HFFc6 (cell line): ENCODE results near the gene PRKCI. TPM values are rescaled to one million over a fixed set of nuclear protein-coding genes. Genes with fewer than 3 reads are reported as not detected.
"Not testable (repeated sequence)": the region's sequence is repeated elsewhere in the genome, so short reads cannot be mapped to it uniquely, and the experiment has no call there.

Experiments used
- DNase-seq: peaks from one replicate; pipeline ENCODE4 v3.0.0-alpha.2; 2018
- H3K27ac Mint-ChIP-seq: 2 replicates; pipeline ENCODE4 v1.8.0; 2020; ENCODE audit warnings: mild to moderate bottlenecking, mixed read lengths
- H3K27me3 Mint-ChIP-seq: 2 replicates; pipeline ENCODE4 v1.8.0; 2021; ENCODE audit warnings: mild to moderate bottlenecking, moderate library complexity, mixed read lengths; ENCODE audit not compliant: insufficient read depth
- H3K36me3 Mint-ChIP-seq: 2 replicates; pipeline ENCODE4 v1.8.0; 2021; ENCODE audit warnings: low read depth, mixed read lengths
- H3K4me1 Mint-ChIP-seq: 2 replicates; pipeline ENCODE4 v1.8.0; 2020; ENCODE audit warnings: low read depth, mixed read lengths
- H3K4me3 Mint-ChIP-seq: 2 replicates; pipeline ENCODE4 v1.8.0; 2020; ENCODE audit warnings: mild to moderate bottlenecking, moderate library complexity, mixed read lengths
- H3K9me3 Mint-ChIP-seq: 2 replicates; pipeline ENCODE4 v1.8.0; 2020; ENCODE audit warnings: mild to moderate bottlenecking, mixed read lengths
- CTCF ChIP-seq: fragments of 200-600 bp; sonication (generic); IDR thresholded peaks from 2 replicates; pipeline ENCODE4 v1.5.0; 2021; ENCODE audit warnings: antibody characterized with exemption, mild to moderate bottlenecking
- total RNA-seq, 6 experiments: library from RNA; stranded (reverse); fragmentation: NEBNext Ultra II Directional; extraction: Animal tissue kit (Norgen Biotek cat#: 25700); gene quantifications; 2 replicates in 1 of 6; 3 replicates in 5 of 6; pipeline ENCODE4 v1.2.3, GENCODE V29; 2021

PRKCI gene
- total RNA-seq, 6 experiments from 2014 or later: 24.9 to 32.5 (median 27.7) TPM

- peaks cover 7% of the 10 kb centered on the region for H3K9me3 Mint-ChIP-seq
- peaks cover 5% of the 10 kb centered on the region; the same call in 1 of the 2 replicates for H3K36me3 Mint-ChIP-seq
- no peaks in the 10 kb centered on the region for H3K27me3 Mint-ChIP-seq
- H3K4me1 Mint-ChIP-seq: peaks cover 14% of the 10 kb centered on the region
- H3K4me3 Mint-ChIP-seq: no peak overlapping the region
- no peak overlapping the region for H3K27ac Mint-ChIP-seq
- TF ChIP-seq CTCF: no peak
- no peak for DNase-seq
Observed at GRCh38 chr3:170323331-170323730, 101.1 kb downstream of the PRKCI start.

- Mint-ChIP-seq H3K9me3 (peaks cover 13% of the 10 kb centered on the region), H3K27me3 (no peaks in the 10 kb centered on the region), H3K4me1 (peaks cover 14% of the 10 kb centered on the region), H3K4me3 (no peak overlapping the region), H3K27ac (no peak overlapping the region), H3K36me3 (peaks cover 9% of the 10 kb centered on the region; the same call in 1 of the 2 replicates)
- DNase-seq: no peak
- no peak for TF ChIP-seq CTCF
Observed at GRCh38 chr3:170324962-170325361, 102.7 kb downstream of the PRKCI start.

GRCh38 chr3:170327040-170327808 is 105.0 kb downstream of the PRKCI start:
- Mint-ChIP-seq H3K27ac (no peak overlapping the region), H3K9me3 (peaks cover 13% of the 10 kb centered on the region), H3K36me3 (peaks cover 9% of the 10 kb centered on the region; the same call in 1 of the 2 replicates), H3K27me3 (no peaks in the 10 kb centered on the region), H3K4me3 (no peak overlapping the region), H3K4me1 (peaks cover 14% of the 10 kb centered on the region)
- no peak for TF ChIP-seq CTCF
- DNase-seq: no peak

GRCh38 chr3:170327868-170328548 is 105.8 kb downstream of the PRKCI start:
- not testable (repeated sequence) for DNase-seq, H3K4me3 Mint-ChIP-seq, H3K4me1 Mint-ChIP-seq, H3K27ac Mint-ChIP-seq, H3K36me3 Mint-ChIP-seq, H3K27me3 Mint-ChIP-seq
- peaks cover 13% of the 10 kb centered on the region for H3K9me3 Mint-ChIP-seq

- no peaks in the 10 kb centered on the region; the same call in 1 of the 2 replicates for H3K27me3 Mint-ChIP-seq
- no peak overlapping the region for H3K4me3 Mint-ChIP-seq
- TF ChIP-seq CTCF: no peak
- peaks cover 9% of the 10 kb centered on the region; the same call in 1 of the 2 replicates for H3K36me3 Mint-ChIP-seq
- DNase-seq: no peak
- H3K27ac Mint-ChIP-seq: no peak overlapping the region
- peaks cover 13% of the 10 kb centered on the region for H3K9me3 Mint-ChIP-seq
- H3K4me1 Mint-ChIP-seq: peaks cover 6% of the 10 kb centered on the region
Observed at GRCh38 chr3:170330366-170330765, 108.1 kb downstream of the PRKCI start.

- Mint-ChIP-seq H3K4me3 (no peak overlapping the region), H3K27me3 (no peaks in the 10 kb centered on the region; the same call in 1 of the 2 replicates), H3K36me3 (peaks cover 9% of the 10 kb centered on the region; the same call in 1 of the 2 replicates), H3K27ac (no peak overlapping the region), H3K9me3 (peaks cover 13% of the 10 kb centered on the region), H3K4me1 (peaks cover 6% of the 10 kb centered on the region)
- TF ChIP-seq CTCF: no peak
- DNase-seq: no peak
Observed at GRCh38 chr3:170331143-170331542, 108.9 kb downstream of the PRKCI start.
